A673 (cell line): ENCODE results near the gene MGA.

Experiments
- EZH2 ChIP-seq: fragments of 200-600 bp; sonication (generic); IDR thresholded peaks from 2 replicates; pipeline ENCODE4 v1.6.1; 2017; ENCODE audit warnings: borderline replicate concordance, low read depth, mild to moderate bottlenecking, mixed read lengths, antibody characterized with exemption, low read length; ENCODE audit not compliant: poor library complexity, severe bottlenecking
- TF ChIP-seq, protein P1 (sequence below): fragments of 300-800, 200-600 bp; sonication (generic); conservative IDR thresholded peaks from 2 replicates; pipeline ENCODE4 v1.5.1; 2017; ENCODE audit warnings: low read depth, mild to moderate bottlenecking, antibody characterized with exemption, low read length, moderate library complexity, mixed read lengths

DNA sequence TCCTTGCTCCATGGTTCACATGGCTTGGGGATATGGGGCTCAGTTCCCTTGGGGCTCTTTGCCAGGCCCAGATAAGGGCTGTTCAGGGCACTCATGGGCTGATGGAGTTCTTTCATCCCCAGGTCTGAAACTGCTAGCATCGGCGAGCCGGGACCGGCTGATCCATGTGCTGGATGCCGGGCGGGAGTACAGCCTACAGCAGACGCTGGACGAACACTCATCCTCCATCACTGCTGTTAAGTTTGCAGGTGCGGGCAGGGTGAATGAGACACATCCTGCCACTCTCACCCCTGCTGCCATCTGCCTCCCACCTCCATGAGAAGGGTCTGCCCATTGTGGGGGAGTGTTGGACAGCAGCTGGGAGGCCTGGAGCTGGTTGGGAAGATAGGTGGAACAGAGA lies 156.6 kb downstream of the MGA start:
- TF ChIP-seq, protein P1, sequence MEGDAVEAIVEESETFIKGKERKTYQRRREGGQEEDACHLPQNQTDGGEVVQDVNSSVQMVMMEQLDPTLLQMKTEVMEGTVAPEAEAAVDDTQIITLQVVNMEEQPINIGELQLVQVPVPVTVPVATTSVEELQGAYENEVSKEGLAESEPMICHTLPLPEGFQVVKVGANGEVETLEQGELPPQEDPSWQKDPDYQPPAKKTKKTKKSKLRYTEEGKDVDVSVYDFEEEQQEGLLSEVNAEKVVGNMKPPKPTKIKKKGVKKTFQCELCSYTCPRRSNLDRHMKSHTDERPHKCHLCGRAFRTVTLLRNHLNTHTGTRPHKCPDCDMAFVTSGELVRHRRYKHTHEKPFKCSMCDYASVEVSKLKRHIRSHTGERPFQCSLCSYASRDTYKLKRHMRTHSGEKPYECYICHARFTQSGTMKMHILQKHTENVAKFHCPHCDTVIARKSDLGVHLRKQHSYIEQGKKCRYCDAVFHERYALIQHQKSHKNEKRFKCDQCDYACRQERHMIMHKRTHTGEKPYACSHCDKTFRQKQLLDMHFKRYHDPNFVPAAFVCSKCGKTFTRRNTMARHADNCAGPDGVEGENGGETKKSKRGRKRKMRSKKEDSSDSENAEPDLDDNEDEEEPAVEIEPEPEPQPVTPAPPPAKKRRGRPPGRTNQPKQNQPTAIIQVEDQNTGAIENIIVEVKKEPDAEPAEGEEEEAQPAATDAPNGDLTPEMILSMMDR: no peak
- no peak for TF ChIP-seq EZH2
